NCI-H82 (cell line): ENCODE data around the gene PRDM10.

ENCODE experiments used
- DNase-seq: peaks from one replicate; lab custom pipeline; 2025; lab: John Stamatoyannopoulos, UW

The PRDM10 gene

GRCh38 chr11:129894278-129895125 lies 108.1 kb downstream of the PRDM10 start:
- peak; percentile 47 for DNase-seq

GRCh38 chr11:129888451-129888850 lies 114.2 kb downstream of the PRDM10 start:
- DNase-seq, result no peak

GRCh38 chr11:129885381-129885780 lies 117.3 kb downstream of the PRDM10 start:
- no peak for DNase-seq

GRCh38 chr11:129884581-129884980 lies 118.1 kb downstream of the PRDM10 start:
- no peak for DNase-seq

GRCh38 chr11:129881570-129882170 lies 121.0 kb downstream of the PRDM10 start:
- DNase-seq, result peak; percentile 42

GRCh38 chr11:129880311-129880710 lies 122.3 kb downstream of the PRDM10 start:
- no peak for DNase-seq

- DNase-seq, result no peak
Measured at GRCh38 chr11:129871914-129872313, 130.7 kb downstream of the PRDM10 start.

- peak; percentile 3 for DNase-seq
Measured at GRCh38 chr11:129868626-129869025, 134.0 kb downstream of the PRDM10 start.

GRCh38 chr11:129866311-129866710 lies 136.3 kb downstream of the PRDM10 start:
- no peak for DNase-seq

GRCh38 chr11:129865701-129866100 lies 136.9 kb downstream of the PRDM10 start:
- no peak for DNase-seq

GRCh38 chr11:129864811-129865210 lies 137.8 kb downstream of the PRDM10 start:
- no peak for DNase-seq

- no peak for DNase-seq
Measured at GRCh38 chr11:129861702-129862522, 140.7 kb downstream of the PRDM10 start.

GRCh38 chr11:129856036-129856435 lies 146.6 kb downstream of the PRDM10 start:
- no peak for DNase-seq

- DNase-seq, result no peak
Measured at GRCh38 chr11:129855086-129855485, 147.5 kb downstream of the PRDM10 start.

GRCh38 chr11:129854232-129854805 lies 148.3 kb downstream of the PRDM10 start:
- no peak for DNase-seq

- DNase-seq, result no peak
Measured at GRCh38 chr11:129853518-129854231, 149.0 kb downstream of the PRDM10 start.

GRCh38 chr11:129852125-129852740 lies 150.4 kb downstream of the PRDM10 start:
- no peak for DNase-seq
